GM23248 (cell line): ENCODE results near the gene ITGB6.

Experiments used
- EZH2 ChIP-seq: fragments of 200-600 bp; sonication (generic); IDR thresholded peaks from 2 replicates; pipeline ENCODE4 v1.6.1; 2018; ENCODE audit warnings: antibody characterized with exemption, mild to moderate bottlenecking; ENCODE audit not compliant: insufficient read depth, poor library complexity, severe bottlenecking
- EZH2phosphoT487 ChIP-seq: fragments of 200-600 bp; sonication (generic); IDR thresholded peaks from 2 replicates; pipeline ENCODE4 v1.6.1; 2018; ENCODE audit warnings: antibody characterized with exemption, moderate library complexity, mild to moderate bottlenecking, low read depth; ENCODE audit not compliant: insufficient read depth

DNA sequence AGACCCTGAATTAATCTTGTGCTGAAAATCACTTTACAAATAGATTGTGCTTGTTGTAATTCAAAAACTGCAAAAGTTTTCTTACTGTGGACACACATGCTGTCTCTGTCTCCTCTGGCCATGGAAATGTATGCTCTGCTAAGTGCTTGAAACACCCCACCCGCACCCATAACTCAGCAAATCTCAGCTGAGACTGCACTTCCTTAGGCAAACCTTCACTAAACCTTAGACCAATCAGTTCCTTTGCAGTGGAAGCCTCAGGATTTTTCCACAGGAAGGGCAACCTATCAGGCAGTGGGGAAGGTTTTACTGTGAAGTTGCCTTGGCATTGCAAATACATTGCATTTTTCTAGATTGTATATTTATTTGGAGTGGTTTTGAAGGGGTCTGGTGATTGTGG is 75.5 kb downstream of the ITGB6 start:
- TF ChIP-seq EZH2: no peak
- no peak for TF ChIP-seq EZH2phosphoT487
